Measurements from ENCODE around the gene CACNA1C.

Gene CACNA1C

GRCh38 chr12:2302711-2303580 is 250.2 kb downstream of the CACNA1C start:
- TF ChIP-seq, protein P1, sequence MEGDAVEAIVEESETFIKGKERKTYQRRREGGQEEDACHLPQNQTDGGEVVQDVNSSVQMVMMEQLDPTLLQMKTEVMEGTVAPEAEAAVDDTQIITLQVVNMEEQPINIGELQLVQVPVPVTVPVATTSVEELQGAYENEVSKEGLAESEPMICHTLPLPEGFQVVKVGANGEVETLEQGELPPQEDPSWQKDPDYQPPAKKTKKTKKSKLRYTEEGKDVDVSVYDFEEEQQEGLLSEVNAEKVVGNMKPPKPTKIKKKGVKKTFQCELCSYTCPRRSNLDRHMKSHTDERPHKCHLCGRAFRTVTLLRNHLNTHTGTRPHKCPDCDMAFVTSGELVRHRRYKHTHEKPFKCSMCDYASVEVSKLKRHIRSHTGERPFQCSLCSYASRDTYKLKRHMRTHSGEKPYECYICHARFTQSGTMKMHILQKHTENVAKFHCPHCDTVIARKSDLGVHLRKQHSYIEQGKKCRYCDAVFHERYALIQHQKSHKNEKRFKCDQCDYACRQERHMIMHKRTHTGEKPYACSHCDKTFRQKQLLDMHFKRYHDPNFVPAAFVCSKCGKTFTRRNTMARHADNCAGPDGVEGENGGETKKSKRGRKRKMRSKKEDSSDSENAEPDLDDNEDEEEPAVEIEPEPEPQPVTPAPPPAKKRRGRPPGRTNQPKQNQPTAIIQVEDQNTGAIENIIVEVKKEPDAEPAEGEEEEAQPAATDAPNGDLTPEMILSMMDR (IDR thresholded peaks at IDR 0.05; ENCODE audit: low read depth, low read length, poor library complexity, severe bottlenecking) = no peak
- no peak for TF ChIP-seq EZH2phosphoT487 (IDR thresholded peaks at IDR 0.05; ENCODE audit: borderline replicate concordance, low read length)
- peaks cover 26% of the 10 kb centered on the region for H3K4me1 ChIP-seq (ENCODE audit: control insufficient read depth, low read length)
- no peak overlapping the region for H3K4me2 ChIP-seq (ENCODE audit: low read length)
- H3K9me3 ChIP-seq (ENCODE audit: control insufficient read depth, insufficient read depth, low read length) = no peaks in the 10 kb centered on the region
- H3K4me3 ChIP-seq (ENCODE audit: low read length) = no peak overlapping the region
- peaks cover 6% of the 10 kb centered on the region for H3K27me3 ChIP-seq (ENCODE audit: control insufficient read depth, low read length)
- H3K9me2 ChIP-seq (replicated peaks; ENCODE audit: control insufficient read depth, low read length) = no peaks in the 10 kb centered on the region
- H3K79me2 ChIP-seq (ENCODE audit: control insufficient read depth, low read length) = no peaks in the 10 kb centered on the region
- H3F3A ChIP-seq (ENCODE audit: control insufficient read depth, insufficient read depth) = no peaks in the 10 kb centered on the region
- no peaks in the 10 kb centered on the region for H4K20me1 ChIP-seq (ENCODE audit: control insufficient read depth, insufficient read depth, low read depth, low read length)
- no peak overlapping the region for H3K27ac ChIP-seq (ENCODE audit: low read depth, low read length)
- no peaks in the 10 kb centered on the region for H3K36me3 ChIP-seq (ENCODE audit: control insufficient read depth, low read length)

DNA sequence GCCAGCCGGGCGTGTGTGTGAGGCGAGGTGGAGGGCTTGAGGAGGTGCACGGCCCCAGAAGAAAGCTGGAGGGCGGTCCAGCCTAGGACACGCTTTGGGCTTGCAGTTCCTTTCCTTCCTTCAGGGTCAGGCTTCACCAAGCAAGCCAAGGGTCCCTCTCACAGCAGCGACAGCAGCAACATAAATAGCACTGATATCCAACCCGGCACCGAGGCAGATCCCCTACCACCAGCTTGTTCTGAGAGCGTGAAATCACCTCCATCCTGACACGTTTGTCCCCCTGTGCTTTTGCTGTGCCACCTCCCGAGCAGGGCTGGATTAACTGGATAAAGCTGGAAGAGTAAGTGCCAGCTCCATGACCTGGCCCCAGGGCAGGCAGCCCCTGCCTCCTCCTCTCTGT is 251.4 kb downstream of the CACNA1C start:
- H3K4me3 ChIP-seq (ENCODE audit: low read length) = no peak overlapping the region
- TF ChIP-seq EZH2phosphoT487 (IDR thresholded peaks at IDR 0.05; ENCODE audit: borderline replicate concordance, low read length) = no peak
- TF ChIP-seq, protein P1 (IDR thresholded peaks at IDR 0.05; ENCODE audit: low read depth, low read length, poor library complexity, severe bottlenecking) = no peak
- no peaks in the 10 kb centered on the region for H3K9me2 ChIP-seq (replicated peaks; ENCODE audit: control insufficient read depth, low read length)
- H3K36me3 ChIP-seq (ENCODE audit: control insufficient read depth, low read length) = no peaks in the 10 kb centered on the region
- no peak overlapping the region for H3K4me2 ChIP-seq (ENCODE audit: low read length)
- H3K9me3 ChIP-seq (ENCODE audit: control insufficient read depth, insufficient read depth, low read length) = peaks cover 4% of the 10 kb centered on the region; the same call in 1 of the 2 replicates
- peaks cover 6% of the 10 kb centered on the region for H3K27me3 ChIP-seq (ENCODE audit: control insufficient read depth, low read length)
- no peak overlapping the region for H3K27ac ChIP-seq (ENCODE audit: low read depth, low read length)
- no peaks in the 10 kb centered on the region for H4K20me1 ChIP-seq (ENCODE audit: control insufficient read depth, insufficient read depth, low read depth, low read length)
- H3F3A ChIP-seq (ENCODE audit: control insufficient read depth, insufficient read depth) = no peaks in the 10 kb centered on the region
- H3K4me1 ChIP-seq (ENCODE audit: control insufficient read depth, low read length) = peaks cover 13% of the 10 kb centered on the region
- no peaks in the 10 kb centered on the region for H3K79me2 ChIP-seq (ENCODE audit: control insufficient read depth, low read length)

DNA sequence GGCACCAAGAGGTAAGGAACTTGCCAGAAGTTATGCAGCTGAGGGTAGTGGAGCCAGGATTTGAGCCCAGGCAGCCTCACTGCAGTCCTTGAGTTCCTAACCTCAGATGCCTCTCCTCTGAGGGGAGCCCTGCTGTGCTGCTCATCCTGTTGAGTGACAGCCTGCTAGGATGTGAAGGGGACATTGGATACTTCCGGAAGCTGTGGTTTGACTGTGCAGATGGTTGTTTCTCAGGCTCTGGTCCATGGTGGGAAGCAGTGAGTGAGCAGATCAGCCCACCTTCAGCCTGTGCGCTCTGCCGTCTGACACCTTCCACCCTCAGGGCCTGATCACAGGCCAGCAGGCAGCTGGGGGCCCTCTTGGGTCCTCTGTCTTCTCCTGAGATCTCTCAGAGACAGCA is 253.2 kb downstream of the CACNA1C start:
- peaks cover 4% of the 10 kb centered on the region for H3K27me3 ChIP-seq (ENCODE audit: control insufficient read depth, low read length)
- TF ChIP-seq EZH2phosphoT487 (IDR thresholded peaks at IDR 0.05; ENCODE audit: borderline replicate concordance, low read length) = no peak
- TF ChIP-seq, protein P1 (IDR thresholded peaks at IDR 0.05; ENCODE audit: low read depth, low read length, poor library complexity, severe bottlenecking) = no peak
- peaks cover 4% of the 10 kb centered on the region; the same call in 1 of the 2 replicates for H3K9me3 ChIP-seq (ENCODE audit: control insufficient read depth, insufficient read depth, low read length)
- H3F3A ChIP-seq (ENCODE audit: control insufficient read depth, insufficient read depth) = no peaks in the 10 kb centered on the region
- H3K4me1 ChIP-seq (ENCODE audit: control insufficient read depth, low read length) = peaks cover 12% of the 10 kb centered on the region
- H4K20me1 ChIP-seq (ENCODE audit: control insufficient read depth, insufficient read depth, low read depth, low read length) = no peaks in the 10 kb centered on the region
- H3K27ac ChIP-seq (ENCODE audit: low read depth, low read length) = no peak overlapping the region
- H3K4me3 ChIP-seq (ENCODE audit: low read length) = no peak overlapping the region
- no peak overlapping the region for H3K4me2 ChIP-seq (ENCODE audit: low read length)
- no peaks in the 10 kb centered on the region for H3K79me2 ChIP-seq (ENCODE audit: control insufficient read depth, low read length)
- no peaks in the 10 kb centered on the region for H3K9me2 ChIP-seq (replicated peaks; ENCODE audit: control insufficient read depth, low read length)
- no peaks in the 10 kb centered on the region for H3K36me3 ChIP-seq (ENCODE audit: control insufficient read depth, low read length)

All from DOHH2 (cell line).